ENCODE results near the gene SIGLEC10. TPM values are rescaled to one million over a fixed set of nuclear protein-coding genes. Genes with fewer than 3 reads are reported as not detected.
"Not testable (repeated sequence)": the region's sequence is repeated elsewhere in the genome, so short reads cannot be mapped to it uniquely, and the experiment has no call there.

Gene SIGLEC10
- total RNA-seq, 8 experiments from 2014 or later = 0.05 to 1.2 (median 0.71) TPM; not detected in 2

DNA sequence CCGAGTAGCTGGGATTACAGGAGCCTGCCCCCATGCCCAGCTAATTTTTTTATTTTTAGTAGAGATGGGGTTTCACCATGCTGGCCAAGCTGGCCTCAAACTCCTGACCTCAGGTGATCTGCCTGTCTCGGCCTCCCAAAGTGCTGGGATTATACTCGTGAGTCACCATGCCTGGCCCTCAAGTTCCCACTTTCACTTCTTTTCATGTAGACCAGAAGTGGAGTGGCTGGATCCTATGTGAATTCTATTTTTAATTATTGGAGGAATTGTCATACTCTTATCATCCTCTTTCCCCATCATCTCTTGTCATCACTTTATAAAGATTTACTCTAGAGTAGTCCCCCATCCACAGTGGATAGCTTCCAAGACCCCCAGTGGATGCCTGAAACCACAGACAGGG, 12.8 kb upstream of the SIGLEC10 start:
- H3K27ac ChIP-seq = no peak overlapping the region
- 20 to 39% (median 33%) methylated on average over 1 to 3 of the region's 3 CpGs; no CpG with 5 or more reads in 5 of the 10 experiments for WGBS, 10 experiments
- H3K4me3 ChIP-seq = no peak overlapping the region
- in situ Hi-C loops (cut with MboI; ENCODE audit: low pct_unique_long_range_greater_than_20kb in 2 of 9, low sequenced_read_pairs in 9 of 9, unreplicated experiment in 9 of 9) = no loop called here
- H3K4me1 ChIP-seq (replicated peaks in 1 of 2) = no peaks in the 10 kb centered on the region
- ATAC-seq (replicated peaks in 6 of 8) = no peak

DNA sequence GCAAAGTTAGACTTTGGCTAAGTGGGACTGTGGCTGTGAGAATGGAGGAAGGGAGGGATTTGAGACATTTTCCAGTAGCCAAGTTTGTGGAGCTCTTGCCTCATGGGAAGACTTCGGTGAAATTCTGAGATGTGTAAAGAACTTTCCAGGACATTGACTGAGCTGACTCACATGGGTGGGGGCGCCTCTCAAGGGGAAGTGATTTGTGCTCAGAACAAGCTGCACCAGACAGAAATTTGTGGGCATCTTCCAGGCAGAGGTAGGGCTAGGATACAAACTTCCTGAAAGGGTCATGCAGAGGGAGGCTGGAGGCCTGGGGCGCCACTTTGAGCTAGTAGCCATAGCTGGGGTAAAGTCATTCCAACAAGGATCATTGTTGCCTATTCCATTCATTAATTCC, 9.8 kb upstream of the SIGLEC10 start:
- no peak overlapping the region for H3K4me3 ChIP-seq
- in situ Hi-C loops (cut with MboI; ENCODE audit: low pct_unique_long_range_greater_than_20kb in 2 of 9, low sequenced_read_pairs in 9 of 9, unreplicated experiment in 9 of 9) = no loop called here
- no peaks in the 10 kb centered on the region for H3K4me1 ChIP-seq (replicated peaks in 1 of 2)
- peak in 1 of 8 experiments; percentile 63 for ATAC-seq (replicated peaks in 6 of 8)
- H3K27ac ChIP-seq = no peak overlapping the region
- WGBS, 10 experiments = 0 to 67% (median 10%) methylated on average over 1 to 3 of the region's 3 CpGs; no CpG with 5 or more reads in 5 of the 10 experiments

- ATAC-seq (replicated peaks in 6 of 8) = peak; percentile 73 to 98 (median 84)
- in situ Hi-C loops (cut with MboI; ENCODE audit: low pct_unique_long_range_greater_than_20kb in 2 of 9, low sequenced_read_pairs in 9 of 9, unreplicated experiment in 9 of 9) = no loop called here
- Histone ChIP-seq H3K27ac (no peak overlapping the region), H3K4me3 (peak overlapping the region in 1 of 5 donors; percentile 23), H3K4me1 (replicated peaks in 1 of 2) (no peaks in the 10 kb centered on the region)
- 0 to 27% (median 0%) methylated on average over 1 to 5 of the region's 19 CpGs; no CpG with 5 or more reads in 5 of the 10 experiments for WGBS, 10 experiments
Observed at GRCh38 chr19:51422053-51422448, 4.6 kb upstream of the SIGLEC10 start.

GRCh38 chr19:51421229-51422052, 4.0 kb upstream of the SIGLEC10 start:
- 0% methylated on average over 5 of the region's 39 CpGs; no CpG with 5 or more reads in 9 of the 10 experiments for WGBS, 10 experiments
- Histone ChIP-seq H3K27ac (no peak overlapping the region), H3K4me1 (replicated peaks in 1 of 2) (no peaks in the 10 kb centered on the region), H3K4me3 (peak overlapping the region in 1 of 5 donors; percentile 23)
- in situ Hi-C loops (cut with MboI; ENCODE audit: low pct_unique_long_range_greater_than_20kb in 2 of 9, low sequenced_read_pairs in 9 of 9, unreplicated experiment in 9 of 9) = no loop called here
- ATAC-seq (replicated peaks in 6 of 8) = peak in 4 of 8 experiments; percentile 6 to 33 (median 27)

GRCh38 chr19:51420511-51420910, 3.1 kb upstream of the SIGLEC10 start:
- in situ Hi-C loops (cut with MboI; ENCODE audit: low pct_unique_long_range_greater_than_20kb in 2 of 9, low sequenced_read_pairs in 9 of 9, unreplicated experiment in 9 of 9); H3K4me3 ChIP-seq; ATAC-seq (replicated peaks in 6 of 8); H3K4me1 ChIP-seq (replicated peaks in 1 of 2); H3K27ac ChIP-seq: not testable (repeated sequence)
- WGBS, 10 experiments = 40 to 89% (median 66%) methylated on average over 1 to 9 of the region's 11 CpGs; no CpG with 5 or more reads in 2 of the 10 experiments

- no peak for ATAC-seq (replicated peaks in 6 of 8)
- in situ Hi-C loops (cut with MboI; ENCODE audit: low pct_unique_long_range_greater_than_20kb in 2 of 9, low sequenced_read_pairs in 9 of 9, unreplicated experiment in 9 of 9) = no loop called here
- Histone ChIP-seq H3K27ac (no peak overlapping the region), H3K4me1 (replicated peaks in 1 of 2) (no peaks in the 10 kb centered on the region), H3K4me3 (no peak overlapping the region)
- WGBS, 10 experiments = 0 to 86% (median 61%) methylated on average over 1 to 2 of the region's 2 CpGs; no CpG with 5 or more reads in 5 of the 10 experiments
Observed at GRCh38 chr19:51418707-51419106, 1.3 kb upstream of the SIGLEC10 start.

GRCh38 chr19:51417810-51418157, 342 bp upstream of the SIGLEC10 start:
- Histone ChIP-seq H3K4me1 (replicated peaks in 1 of 2) (no peaks in the 10 kb centered on the region), H3K27ac (no peak overlapping the region), H3K4me3 (no peak overlapping the region)
- 25 to 83% (median 80%) methylated on average over 1 to 2 of the region's 3 CpGs; no CpG with 5 or more reads in 6 of the 10 experiments for WGBS, 10 experiments
- ATAC-seq (replicated peaks in 6 of 8) = no peak
- in situ Hi-C loops (cut with MboI; ENCODE audit: low pct_unique_long_range_greater_than_20kb in 2 of 9, low sequenced_read_pairs in 9 of 9, unreplicated experiment in 9 of 9) = no loop called here

GRCh38 chr19:51416422-51416821, 1.0 kb downstream of the SIGLEC10 start:
- ATAC-seq (replicated peaks in 6 of 8); H3K4me3 ChIP-seq; in situ Hi-C loops (cut with MboI; ENCODE audit: low pct_unique_long_range_greater_than_20kb in 2 of 9, low sequenced_read_pairs in 9 of 9, unreplicated experiment in 9 of 9); H3K27ac ChIP-seq; H3K4me1 ChIP-seq (replicated peaks in 1 of 2): not testable (repeated sequence)
- 46 to 100% (median 73%) methylated on average over 2 to 5 of the region's 15 CpGs; no CpG with 5 or more reads in 5 of the 10 experiments for WGBS, 10 experiments

DNA sequence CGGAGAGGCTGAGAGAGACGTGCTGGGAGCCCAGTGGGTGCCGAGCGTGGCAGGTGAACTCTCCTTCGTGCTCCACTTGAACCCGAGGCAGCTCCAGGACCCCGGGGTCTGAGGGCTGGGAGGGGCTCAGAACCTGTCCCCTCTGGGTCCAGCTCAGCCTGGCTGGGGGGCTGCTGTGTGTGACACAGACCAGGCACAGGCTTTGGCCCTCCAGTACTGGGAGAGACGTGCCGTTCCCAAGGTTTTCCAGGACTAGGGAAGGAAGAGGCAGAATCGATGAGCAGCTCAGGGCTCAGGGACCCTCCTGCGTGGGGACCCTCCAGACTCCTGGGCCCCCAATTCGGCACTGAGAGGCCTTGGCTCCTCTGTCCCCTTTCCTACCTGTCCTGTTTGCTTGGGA, 2.3 kb downstream of the SIGLEC10 start:
- 100% methylated on average over 1 of the region's 12 CpGs; no CpG with 5 or more reads in 9 of the 10 experiments for WGBS, 10 experiments
- in situ Hi-C loops (cut with MboI; ENCODE audit: low pct_unique_long_range_greater_than_20kb in 2 of 9, low sequenced_read_pairs in 9 of 9, unreplicated experiment in 9 of 9) = no loop called here
- ATAC-seq (replicated peaks in 6 of 8) = no peak

GRCh38 chr19:51410950-51411748, 6.3 kb downstream of the SIGLEC10 start:
- ATAC-seq (replicated peaks in 6 of 8) = no peak
- in situ Hi-C loops (cut with MboI; ENCODE audit: low pct_unique_long_range_greater_than_20kb in 2 of 9, low sequenced_read_pairs in 9 of 9, unreplicated experiment in 9 of 9) = no loop called here
- Histone ChIP-seq H3K4me1 (replicated peaks in 1 of 2) (no peaks in the 10 kb centered on the region), H3K4me3 (no peak overlapping the region), H3K27ac (no peak overlapping the region)
- WGBS, 10 experiments = 50 to 95% (median 82%) methylated on average over 1 to 11 of the region's 15 CpGs; no CpG with 5 or more reads in 1 of the 10 experiments

More for the DNA sequence above, 2.3 kb downstream of the SIGLEC10 start:
- H3K27ac ChIP-seq = no peak overlapping the region
- H3K4me1 ChIP-seq (replicated peaks in 1 of 2) = no peaks in the 10 kb centered on the region
- no peak overlapping the region for H3K4me3 ChIP-seq

GRCh38 chr19:51407511-51408131, 9.8 kb downstream of the SIGLEC10 start:
- in situ Hi-C loops (cut with MboI; ENCODE audit: low pct_unique_long_range_greater_than_20kb in 2 of 9, low sequenced_read_pairs in 9 of 9, unreplicated experiment in 9 of 9) = no loop called here
- 5 to 80% (median 53%) methylated on average over 1 to 5 of the region's 6 CpGs; no CpG with 5 or more reads in 2 of the 10 experiments for WGBS, 10 experiments
- ATAC-seq (replicated peaks in 6 of 8) = peak in 4 of 8 experiments; percentile 15 to 64 (median 26)
- Histone ChIP-seq H3K4me3 (no peak overlapping the region), H3K4me1 (replicated peaks in 1 of 2) (no peaks in the 10 kb centered on the region), H3K27ac (no peak overlapping the region)

GRCh38 chr19:51402117-51402516, 15.3 kb downstream of the SIGLEC10 start:
- H3K27ac ChIP-seq = no peak overlapping the region
- H3K4me1 ChIP-seq (replicated peaks in 1 of 2) = no peaks in the 10 kb centered on the region
- WGBS, 10 experiments = 17 to 100% (median 89%) methylated on average over 1 to 9 of the region's 9 CpGs
- no peak for ATAC-seq (replicated peaks in 6 of 8)
- H3K4me3 ChIP-seq = no peak overlapping the region
- in situ Hi-C loops (cut with MboI; ENCODE audit: low pct_unique_long_range_greater_than_20kb in 2 of 9, low sequenced_read_pairs in 9 of 9, unreplicated experiment in 9 of 9) = no loop called here

DNA sequence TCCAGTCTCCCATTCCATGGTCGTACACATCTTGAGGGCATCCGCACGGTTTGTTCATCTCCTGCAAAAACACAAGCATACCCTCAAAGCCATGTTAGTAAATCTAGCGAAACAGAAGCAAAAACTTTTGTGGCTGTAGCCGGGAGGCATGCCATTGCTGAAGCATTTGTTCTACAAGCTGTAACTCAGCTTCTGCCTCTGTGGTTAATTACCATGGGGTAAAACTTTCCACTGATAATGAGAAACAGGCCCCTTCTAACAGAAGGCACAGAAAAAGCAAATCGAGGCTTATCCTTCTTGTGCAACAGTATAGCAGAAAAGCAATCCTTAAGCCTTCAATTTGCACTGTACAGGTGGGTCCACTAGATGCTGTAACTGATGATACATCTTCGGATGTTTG, 17.5 kb downstream of the SIGLEC10 start:
- H3K27ac ChIP-seq; H3K4me1 ChIP-seq (replicated peaks in 1 of 2); H3K4me3 ChIP-seq; ATAC-seq (replicated peaks in 6 of 8); in situ Hi-C loops (cut with MboI; ENCODE audit: low pct_unique_long_range_greater_than_20kb in 2 of 9, low sequenced_read_pairs in 9 of 9, unreplicated experiment in 9 of 9): not testable (repeated sequence)
- 11 to 100% (median 63%) methylated on average over 1 to 7 of the region's 7 CpGs; no CpG with 5 or more reads in 2 of the 10 experiments for WGBS, 10 experiments
